GM21737 (cell line): ENCODE measurements around the gene BMPR1A.
"Not testable (repeated sequence)": the region's sequence is repeated elsewhere in the genome, so short reads cannot be mapped to it uniquely, and the experiment has no call there.

Experiments
- ATAC-seq: cut with Tn5 transposase; IDR thresholded peaks from one replicate; pipeline ENCODE4 v1.9.1; 2021; ENCODE audit warnings: mild to moderate bottlenecking, moderate library complexity; ENCODE audit not compliant: unreplicated experiment

The BMPR1A gene

GRCh38 chr10:86837663-86838062 is 81.2 kb downstream of the BMPR1A start:
- no peak for ATAC-seq

- ATAC-seq, result no peak
Measured at GRCh38 chr10:86840498-86840897, 84.1 kb downstream of the BMPR1A start.

- no peak for ATAC-seq
Measured at GRCh38 chr10:86846088-86846487, 89.7 kb downstream of the BMPR1A start.

GRCh38 chr10:86848747-86849146 is 92.3 kb downstream of the BMPR1A start:
- ATAC-seq, result no peak

GRCh38 chr10:86849181-86849894 is 92.9 kb downstream of the BMPR1A start:
- no peak for ATAC-seq

- ATAC-seq, result no peak
Measured at GRCh38 chr10:86850481-86850880, 94.1 kb downstream of the BMPR1A start.

- ATAC-seq, result no peak
Measured at GRCh38 chr10:86851328-86852207, 95.1 kb downstream of the BMPR1A start.

- ATAC-seq, result not testable (repeated sequence)
Measured at GRCh38 chr10:86853582-86853981, 97.2 kb downstream of the BMPR1A start.

- no peak for ATAC-seq
Measured at GRCh38 chr10:86855513-86855912, 99.1 kb downstream of the BMPR1A start.

GRCh38 chr10:86856156-86856555 is 99.7 kb downstream of the BMPR1A start:
- ATAC-seq, result no peak

- no peak for ATAC-seq
Measured at GRCh38 chr10:86857128-86857721, 100.8 kb downstream of the BMPR1A start.

GRCh38 chr10:86858011-86858410 is 101.6 kb downstream of the BMPR1A start:
- ATAC-seq, result no peak

GRCh38 chr10:86861351-86861750 is 104.9 kb downstream of the BMPR1A start:
- no peak for ATAC-seq

- no peak for ATAC-seq
Measured at GRCh38 chr10:86862373-86862772, 106.0 kb downstream of the BMPR1A start.

GRCh38 chr10:86862786-86863483 is 106.5 kb downstream of the BMPR1A start:
- no peak for ATAC-seq

- ATAC-seq, result no peak
Measured at GRCh38 chr10:86863484-86863842, 107.0 kb downstream of the BMPR1A start.

GRCh38 chr10:86865011-86865811 is 108.8 kb downstream of the BMPR1A start:
- ATAC-seq, result not testable (repeated sequence)

- ATAC-seq, result no peak
Measured at GRCh38 chr10:86867149-86867548, 110.7 kb downstream of the BMPR1A start.

GRCh38 chr10:86868353-86868752 is 111.9 kb downstream of the BMPR1A start:
- no peak for ATAC-seq

- no peak for ATAC-seq
Measured at GRCh38 chr10:86870679-86871078, 114.3 kb downstream of the BMPR1A start.
